HUES64 (cell line): ENCODE results near the gene ASS1.

Experiments
- H3K27ac ChIP-seq: 2 replicates; pipeline ENCODE4 v1.7.0; 2013; ENCODE audit warnings: low read depth, low read length, inconsistent platforms
- H3K27me3 ChIP-seq: 2 replicates; pipeline ENCODE4 v1.6.1; 2013; ENCODE audit warnings: mild to moderate bottlenecking, low read length; ENCODE audit not compliant: insufficient read depth
- H3K36me3 ChIP-seq: 2 replicates; pipeline ENCODE4 v1.6.1; 2013; ENCODE audit warnings: mild to moderate bottlenecking, low read length; ENCODE audit not compliant: insufficient read depth
- H3K4me1 ChIP-seq: 2 replicates; pipeline ENCODE4 v1.6.1; 2013; ENCODE audit warnings: mild to moderate bottlenecking, low read length, moderate library complexity; ENCODE audit not compliant: insufficient read depth
- H3K4me3 ChIP-seq: 2 replicates; pipeline ENCODE4 v1.5.1; 2013; ENCODE audit warnings: mild to moderate bottlenecking, low read length, moderate library complexity
- H3K9ac ChIP-seq: 2 replicates; pipeline ENCODE4 v1.6.1; 2013; ENCODE audit warnings: mild to moderate bottlenecking, low read depth, low read length
- H3K9me3 ChIP-seq: 2 replicates; pipeline ENCODE4 v1.6.1; 2013; ENCODE audit warnings: low read depth, low read length; ENCODE audit not compliant: insufficient read depth
- WGBS: fragments of 150-250, 120-280 bp; methylation state at CpG from one replicate; pipeline ENCODE4 v1.1.7; 2013; ENCODE audit warnings: missing lambda C conversion rate; 5-methylcytosine and 5-hydroxymethylcytosine counted together

Gene ASS1

DNA sequence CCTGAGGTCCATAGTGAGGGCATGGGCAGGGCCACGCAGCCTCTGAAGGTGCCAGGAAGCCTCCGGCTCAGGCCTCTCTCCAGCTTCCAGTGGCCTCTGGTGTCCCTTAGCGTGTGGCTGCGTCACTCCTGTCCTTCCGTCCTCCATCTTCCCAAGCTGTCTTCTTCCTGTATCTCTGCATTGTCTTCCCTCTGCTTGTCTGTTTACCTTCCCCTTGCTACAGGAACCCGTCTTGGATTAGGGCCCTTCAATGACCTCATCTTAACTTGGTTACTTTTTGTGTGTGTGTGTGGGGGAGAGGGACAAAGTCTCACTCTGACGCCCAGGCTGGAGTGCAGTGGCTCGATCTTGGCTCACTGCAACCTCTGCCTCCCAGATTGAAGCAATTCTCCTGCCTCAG lies 14.4 kb downstream of the ASS1 start:
- no peaks in the 10 kb centered on the region for H3K4me1 ChIP-seq
- no peaks in the 10 kb centered on the region for H3K36me3 ChIP-seq
- H3K9me3 ChIP-seq: no peaks in the 10 kb centered on the region
- no peak overlapping the region for H3K9ac ChIP-seq
- no peak overlapping the region for H3K4me3 ChIP-seq
- WGBS: 94% methylated on average over 8 of the region's 8 CpGs
- no peak overlapping the region for H3K27ac ChIP-seq
- no peaks in the 10 kb centered on the region; the same call in 1 of the 2 replicates for H3K27me3 ChIP-seq

DNA sequence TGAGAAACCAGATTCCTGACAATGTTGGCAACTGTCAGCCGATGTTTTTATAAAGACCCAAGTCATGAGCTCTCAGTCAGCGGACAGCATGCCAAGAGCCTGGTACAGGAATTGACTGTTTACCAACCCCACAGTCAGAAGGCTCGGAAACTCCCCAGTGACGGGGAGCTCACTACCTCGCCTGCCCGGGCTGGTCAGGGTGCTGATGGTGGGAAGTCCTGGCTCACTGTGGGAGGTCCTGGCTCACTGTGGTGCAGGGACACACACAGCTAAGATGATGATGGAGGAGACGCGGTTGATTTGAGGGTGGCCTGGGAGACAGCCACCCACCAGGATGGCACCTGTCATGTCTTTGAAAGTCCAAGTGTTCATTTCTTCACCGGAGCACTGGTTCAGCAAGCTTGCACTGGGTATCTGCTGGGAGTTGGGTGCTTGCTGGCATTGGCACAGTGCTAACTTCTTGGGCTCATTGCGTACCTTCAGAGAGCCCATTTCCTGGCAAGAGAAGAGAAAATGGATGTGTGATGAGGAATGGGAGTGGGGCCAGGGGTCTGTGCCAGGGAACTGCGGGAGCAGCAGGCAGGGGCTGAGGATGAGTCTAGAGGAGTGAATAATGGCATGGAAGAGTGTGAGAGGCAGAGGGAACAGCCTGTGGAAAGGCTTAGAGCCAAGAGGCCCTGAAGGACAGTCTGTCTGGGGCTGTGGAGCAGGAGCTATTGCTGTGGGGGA lies 15.3 kb downstream of the ASS1 start:
- Histone ChIP-seq H3K9me3 (no peaks in the 10 kb centered on the region), H3K27ac (no peak overlapping the region), H3K9ac (no peak overlapping the region), H3K4me3 (no peak overlapping the region), H3K4me1 (no peaks in the 10 kb centered on the region), H3K36me3 (no peaks in the 10 kb centered on the region), H3K27me3 (no peaks in the 10 kb centered on the region; the same call in 1 of the 2 replicates)
- 84% methylated on average over 11 of the region's 11 CpGs for WGBS

DNA sequence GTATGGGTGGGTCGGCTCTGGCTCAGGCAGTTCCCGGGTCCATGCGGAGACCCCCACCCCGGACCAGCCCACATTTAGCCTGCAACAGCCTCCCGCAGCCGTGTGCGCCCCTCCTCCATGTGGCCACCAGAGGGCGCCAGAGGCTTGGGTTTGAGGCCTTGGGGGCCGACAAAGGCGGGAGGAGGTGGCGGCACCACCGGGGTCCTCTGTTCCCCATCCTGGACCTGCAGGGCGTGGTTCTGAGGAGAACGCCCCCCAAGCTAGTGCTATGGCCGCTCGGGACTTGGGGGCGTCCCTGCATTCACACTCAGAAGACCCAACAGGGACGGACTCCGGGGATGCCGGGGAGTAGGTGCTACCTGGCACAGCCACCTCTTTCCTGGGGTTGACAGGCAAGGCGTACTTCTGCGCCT lies 16.5 kb downstream of the ASS1 start:
- H3K9ac ChIP-seq: no peak overlapping the region

DNA sequence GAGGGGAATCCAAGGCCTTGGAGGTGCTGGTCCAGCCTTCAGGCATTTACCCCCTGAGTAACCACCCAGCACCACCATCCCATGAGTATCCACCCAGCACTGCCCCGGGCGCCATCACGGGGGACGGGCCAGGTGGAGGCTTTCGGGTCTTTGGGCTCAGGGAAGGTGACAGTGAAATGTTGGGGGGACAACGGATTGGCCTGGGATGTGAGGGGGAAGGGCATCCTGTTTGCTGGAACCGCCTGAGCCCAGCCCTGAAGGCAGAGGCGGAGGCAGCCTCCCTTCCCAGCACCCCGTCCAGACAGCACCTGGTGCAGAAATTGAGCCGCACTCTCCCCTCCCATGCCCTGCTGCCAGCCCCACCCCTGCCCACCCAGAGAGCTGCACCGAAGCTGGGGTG lies 17.0 kb downstream of the ASS1 start:
- Histone ChIP-seq H3K4me3 (no peak overlapping the region), H3K36me3 (no peaks in the 10 kb centered on the region), H3K9me3 (no peaks in the 10 kb centered on the region), H3K4me1 (no peaks in the 10 kb centered on the region), H3K27me3 (peaks cover 2% of the 10 kb centered on the region; the same call in 1 of the 2 replicates), H3K27ac (no peak overlapping the region), H3K9ac (no peak overlapping the region)
- WGBS: 88% methylated on average over 11 of the region's 11 CpGs

More for the DNA sequence above, 16.5 kb downstream of the ASS1 start:
- no peaks in the 10 kb centered on the region for H3K4me1 ChIP-seq
- WGBS: 33% methylated on average over 22 of the region's 22 CpGs
- H3K36me3 ChIP-seq: no peaks in the 10 kb centered on the region
- H3K27ac ChIP-seq: no peak overlapping the region
- peaks cover under 1% of the 10 kb centered on the region; the same call in 1 of the 2 replicates for H3K27me3 ChIP-seq
- no peaks in the 10 kb centered on the region for H3K9me3 ChIP-seq
- no peak overlapping the region for H3K4me3 ChIP-seq

DNA sequence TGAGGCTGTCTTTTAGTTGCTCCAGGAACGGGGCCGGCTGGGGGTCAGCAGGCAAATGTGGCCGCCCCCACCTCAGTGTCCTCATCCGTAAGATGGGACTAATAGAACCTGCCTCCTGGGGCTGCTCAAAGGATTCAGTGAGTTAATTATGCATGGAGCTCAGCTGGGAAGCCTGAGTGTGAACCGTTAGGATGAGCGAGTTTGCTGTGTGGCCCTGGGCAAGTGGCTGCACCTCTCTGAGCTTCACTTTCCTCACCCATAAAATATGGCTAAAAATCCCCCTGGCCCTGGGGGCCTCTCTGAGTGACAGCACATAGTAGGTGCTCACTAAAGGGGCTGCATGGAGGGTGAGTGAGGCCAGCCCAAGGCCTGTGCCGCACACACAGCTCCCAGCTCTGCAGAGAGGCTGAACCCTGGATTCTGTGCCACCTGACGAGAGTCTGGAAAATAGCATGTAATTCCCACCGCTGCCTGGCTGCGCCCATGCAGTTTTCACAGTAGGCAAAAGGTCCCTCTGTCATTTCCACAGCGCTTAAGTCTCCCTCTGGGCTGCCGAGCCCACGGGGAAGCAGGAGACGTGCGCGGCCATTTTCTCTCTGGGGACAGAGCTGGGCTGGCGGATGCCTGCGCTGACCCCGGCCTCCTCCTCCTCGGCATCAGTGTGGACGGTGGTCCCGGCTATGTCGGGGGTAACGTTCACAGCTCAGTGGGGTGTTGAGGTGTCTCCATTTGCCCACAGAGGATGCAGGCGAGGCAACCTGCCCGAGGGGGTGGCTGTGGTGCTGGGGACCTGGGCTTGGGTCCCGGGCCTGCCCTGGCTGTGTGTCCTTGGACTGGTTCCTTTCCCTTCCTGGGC lies 18.2 kb downstream of the ASS1 start:
- Histone ChIP-seq H3K4me1 (peaks cover 5% of the 10 kb centered on the region; the same call in 1 of the 2 replicates), H3K9me3 (no peaks in the 10 kb centered on the region), H3K9ac (no peak overlapping the region), H3K4me3 (no peak overlapping the region), H3K27me3 (peaks cover 2% of the 10 kb centered on the region; the same call in 1 of the 2 replicates), H3K36me3 (no peaks in the 10 kb centered on the region), H3K27ac (no peak overlapping the region)
- WGBS: 92% methylated on average over 27 of the region's 27 CpGs

DNA sequence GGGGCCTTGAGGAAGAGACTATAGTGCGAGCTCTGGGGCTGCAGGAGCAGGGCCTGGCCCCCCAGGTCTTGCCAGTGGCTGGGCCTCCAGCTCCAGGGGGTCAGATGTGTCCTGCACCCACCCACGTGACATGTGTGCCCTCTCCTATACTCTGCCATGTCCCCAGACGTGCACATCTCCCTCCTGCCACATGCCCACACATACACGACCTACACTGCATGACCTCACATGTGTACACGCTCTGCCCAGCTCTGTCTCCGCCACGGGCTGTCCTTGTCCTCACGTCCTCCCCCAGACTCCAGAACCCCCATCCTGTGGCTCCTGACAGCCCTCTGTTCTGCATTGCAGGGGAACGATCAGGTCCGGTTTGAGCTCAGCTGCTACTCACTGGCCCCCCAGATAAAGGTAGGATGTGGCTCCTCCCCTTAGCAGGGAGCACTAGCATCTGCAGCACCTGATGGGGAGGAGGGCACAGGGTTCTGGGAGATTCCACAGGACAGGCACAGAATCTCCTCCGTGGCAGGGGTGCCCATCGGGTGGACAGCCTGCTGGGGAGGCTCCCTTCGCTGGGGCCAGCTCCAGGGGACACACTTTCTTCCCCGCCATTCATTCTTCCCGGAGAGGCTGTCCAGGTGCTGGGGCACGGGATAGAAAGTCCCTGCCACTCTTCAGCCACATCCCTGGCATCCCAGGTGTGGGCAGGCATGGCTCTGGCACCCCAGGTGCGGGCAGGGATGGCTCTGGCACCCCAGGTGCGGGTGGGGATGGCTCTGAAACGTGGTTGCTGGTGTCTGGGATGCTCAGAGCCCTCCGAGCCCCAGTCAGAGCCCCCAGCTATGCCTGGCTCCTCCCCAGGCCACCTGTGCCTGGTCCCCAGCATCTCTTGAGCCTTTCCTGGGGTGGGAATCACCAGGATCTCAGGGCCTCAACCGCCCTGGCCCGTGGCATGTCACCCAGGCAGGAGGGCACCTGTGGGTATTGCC lies 19.3 kb downstream of the ASS1 start:
- Histone ChIP-seq H3K9me3 (no peaks in the 10 kb centered on the region), H3K36me3 (no peaks in the 10 kb centered on the region), H3K4me3 (no peak overlapping the region), H3K27ac (no peak overlapping the region), H3K9ac (no peak overlapping the region), H3K27me3 (peaks cover 2% of the 10 kb centered on the region; the same call in 1 of the 2 replicates), H3K4me1 (peaks cover 6% of the 10 kb centered on the region; the same call in 1 of the 2 replicates)
- 92% methylated on average over 22 of the region's 22 CpGs for WGBS

DNA sequence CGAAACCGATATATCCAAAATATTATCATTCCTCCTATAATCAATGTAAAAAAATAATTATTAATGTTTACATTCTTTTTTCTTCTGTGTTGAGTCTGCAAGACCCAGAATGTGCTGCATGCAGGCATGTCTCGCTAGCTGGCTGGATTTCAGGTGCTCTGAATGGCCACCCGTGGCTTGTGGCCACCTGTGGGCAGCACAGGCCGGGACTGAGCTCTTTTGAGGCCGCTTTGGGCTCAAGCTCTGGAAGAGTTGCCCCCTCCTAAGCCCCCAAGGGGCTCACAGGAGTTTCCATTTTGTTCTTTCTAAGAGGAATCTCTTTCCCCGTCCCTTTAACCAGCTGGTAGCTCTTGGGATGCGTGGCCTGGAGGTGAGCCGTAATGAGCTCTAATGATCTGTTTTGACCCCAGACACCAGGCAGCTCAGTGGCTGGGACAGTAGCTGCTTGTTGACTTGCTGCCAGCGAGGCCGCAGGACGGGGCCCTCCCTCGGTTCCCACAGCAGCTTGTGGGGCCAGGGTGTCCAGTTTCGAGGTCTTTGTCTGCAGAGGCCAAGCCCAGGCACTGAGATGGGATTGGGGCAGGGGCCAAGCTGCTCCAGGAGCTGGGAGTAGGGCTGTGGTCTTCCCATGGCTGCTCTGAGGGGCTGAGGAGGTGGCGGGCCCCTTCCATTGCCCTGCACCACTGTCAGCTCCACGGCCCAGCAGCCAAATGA lies 20.8 kb downstream of the ASS1 start:
- WGBS: 78% methylated on average over 14 of the region's 16 CpGs
- Histone ChIP-seq H3K27ac (no peak overlapping the region), H3K9me3 (no peaks in the 10 kb centered on the region), H3K9ac (no peak overlapping the region), H3K36me3 (no peaks in the 10 kb centered on the region), H3K27me3 (peaks cover 2% of the 10 kb centered on the region; the same call in 1 of the 2 replicates), H3K4me1 (peaks cover 6% of the 10 kb centered on the region; the same call in 1 of the 2 replicates), H3K4me3 (no peak overlapping the region)

DNA sequence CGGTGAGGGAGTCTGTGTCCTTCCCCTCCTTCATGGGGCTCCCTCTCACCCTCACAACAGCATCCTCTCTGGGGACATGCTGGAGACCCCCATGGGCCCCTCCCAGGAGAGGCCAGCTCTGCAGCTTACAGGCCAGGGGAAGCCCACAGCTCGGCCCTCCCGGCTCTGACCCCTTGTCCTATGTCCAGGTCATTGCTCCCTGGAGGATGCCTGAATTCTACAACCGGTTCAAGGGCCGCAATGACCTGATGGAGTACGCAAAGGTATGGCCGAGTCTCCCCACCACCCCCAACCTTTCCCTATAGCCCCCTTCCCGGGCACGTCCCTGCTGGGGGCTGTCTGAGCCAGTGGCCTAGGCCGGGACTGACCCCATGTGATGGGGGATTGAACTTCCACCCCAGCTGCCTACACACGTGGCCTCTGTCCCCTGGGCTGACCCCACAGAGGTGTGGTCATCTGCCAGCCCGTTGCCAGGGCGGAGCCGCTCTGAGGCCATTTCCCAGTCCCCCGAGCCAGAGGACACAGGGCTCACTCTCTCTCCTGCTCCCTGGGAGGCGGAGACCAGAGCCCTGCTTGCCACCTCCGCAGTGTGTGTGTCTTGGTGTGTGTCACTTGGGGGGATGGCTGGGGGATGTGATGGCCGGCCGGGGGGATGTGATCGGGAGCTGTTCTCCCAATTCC lies 21.9 kb downstream of the ASS1 start:
- no peak overlapping the region for H3K4me3 ChIP-seq
- H3K27ac ChIP-seq: no peak overlapping the region
- WGBS: 75% methylated on average over 20 of the region's 20 CpGs
- no peak overlapping the region for H3K9ac ChIP-seq
- H3K27me3 ChIP-seq: 0 out of 2 replicates have a peak, but pooled peaks cover 2% of the 10 kb centered on the region
- no peaks in the 10 kb centered on the region for H3K9me3 ChIP-seq
- no peaks in the 10 kb centered on the region for H3K36me3 ChIP-seq
- H3K4me1 ChIP-seq: peaks cover 8% of the 10 kb centered on the region; the same call in 1 of the 2 replicates

DNA sequence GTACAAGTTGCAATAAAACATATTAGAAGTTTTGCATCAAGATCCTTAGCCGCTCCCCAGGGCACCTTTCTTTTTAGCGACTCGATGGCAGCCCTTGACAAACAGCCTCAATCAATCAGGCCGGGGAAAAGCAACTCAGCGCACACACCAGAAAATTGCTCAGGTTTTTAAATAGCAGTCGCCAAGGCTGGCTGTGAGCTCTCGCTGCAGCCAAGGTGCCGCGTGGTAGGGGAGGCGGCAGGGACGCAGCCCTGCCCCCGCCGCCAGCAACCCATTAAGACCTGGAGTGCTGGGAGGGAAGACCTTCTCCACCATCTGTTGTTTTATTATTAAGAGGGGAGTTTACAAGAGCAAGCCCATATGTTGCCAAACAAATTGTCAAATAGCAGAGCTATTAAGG lies 22.6 kb downstream of the ASS1 start:
- 44% methylated on average over 13 of the region's 13 CpGs for WGBS
- Histone ChIP-seq H3K9me3 (no peaks in the 10 kb centered on the region), H3K9ac (no peak overlapping the region), H3K27ac (no peak overlapping the region), H3K4me1 (peaks cover 11% of the 10 kb centered on the region; the same call in 1 of the 2 replicates), H3K36me3 (no peaks in the 10 kb centered on the region), H3K4me3 (no peak overlapping the region), H3K27me3 (0 out of 2 replicates have a peak, but pooled peaks cover 2% of the 10 kb centered on the region)
